Endothelial cell of umbilical vein (primary cell): ENCODE data around the gene ZC3H15. TPM values are rescaled to one million over a fixed set of nuclear protein-coding genes. Genes with fewer than 3 reads are reported as not detected.
A peak's percentile ranks its signal among the peaks of the same experiment; 100 is the strongest.

Experiments
- Bru-seq: library from RNA; stranded (reverse); fragments of 400-500 nt; gene quantifications from one replicate; lab custom pipeline; 2021; lab: Mats Ljungman, UMichigan
- BruChase-seq, 2 experiments: library from RNA; stranded (reverse); fragments of 400-500 nt; gene quantifications; one replicate each; lab custom pipeline; 2021; lab: Mats Ljungman, UMichigan
- BruUV-seq: library from RNA; stranded (reverse); fragments of 400-500 nt; replicated peaks from 2 replicates; lab custom pipeline; 2021; lab: Mats Ljungman, UMichigan
- CTCF ChIA-PET: fragments of 300-600, 350-600 bp; sonication (Branson Sonifier 250); formaldehyde crosslinking; loops from one replicate; lab custom pipeline; 2021; ENCODE audit warnings: antibody characterized with exemption, inconsistent platforms; lab: Charles Lee
- POLR2A ChIA-PET: fragments of 300-600, 350-600 bp; sonication (Branson Sonifier 250); formaldehyde crosslinking; loops from one replicate; lab custom pipeline; 2021; ENCODE audit warnings: antibody characterized with exemption, inconsistent platforms; lab: Charles Lee
- DNase-seq: peaks from one replicate; pipeline ENCODE4 v3.0.0-alpha.2; 2011; ENCODE audit warnings: low read depth, low spot score
- FAIRE-seq: peaks from 2 replicates; lab custom pipeline; 2011; peaks lifted over from hg19 to GRCh38; lab: Jason Lieb, UNC
- H2AFZ ChIP-seq: 2 replicates; pipeline ENCODE4 v1.6.0; 2012; ENCODE audit warnings: low read depth, low read length, control low read depth, inconsistent platforms
- H3K27ac ChIP-seq: 2 replicates; pipeline ENCODE4 v1.5.1; 2011; ENCODE audit warnings: low read depth, mild to moderate bottlenecking, control low read depth, low read length, moderate library complexity; ENCODE audit not compliant: insufficient read depth
- H3K27me3 ChIP-seq, 2 experiments: 2 replicates each; pipeline versions ENCODE4 v1.6.0 to v1.6.1; 2011; ENCODE audit warnings: low read length in 2 of 2, mixed read lengths in 1 of 2; ENCODE audit not compliant: control insufficient read depth in 2 of 2, insufficient read depth in 2 of 2
- H3K36me3 ChIP-seq, 2 experiments: 2 replicates in 1 of 2; 3 replicates in 1 of 2; pipeline ENCODE4 v1.5.1; 2011; ENCODE audit warnings: low read length in 2 of 2, mild to moderate bottlenecking in 1 of 2, moderate library complexity in 1 of 2; ENCODE audit not compliant: control insufficient read depth in 2 of 2, insufficient read depth in 2 of 2; ENCODE audit errors: extremely low read depth in 1 of 2
- H3K4me1 ChIP-seq: 3 replicates; pipeline ENCODE4 v1.5.1; 2011; ENCODE audit warnings: mild to moderate bottlenecking, low read length; ENCODE audit not compliant: control insufficient read depth, insufficient read depth; ENCODE audit errors: extremely low read depth
- H3K4me2 ChIP-seq: 2 replicates; pipeline ENCODE4 v1.6.1; 2011; ENCODE audit warnings: low read length, control low read depth, mixed read lengths; ENCODE audit not compliant: insufficient read depth
- H3K4me3 ChIP-seq, 3 experiments: fragments of 200-600 bp in 1 of 3; sonication (generic), shearing (Covaris generic) in 1 of 3; replicated peaks in 1 of 3; 2 replicates each; pipeline ENCODE4 v1.5.1; 2011 to 2016; ENCODE audit warnings: control low read depth in 3 of 3, low read length in 3 of 3, mild to moderate bottlenecking in 2 of 3, inconsistent platforms in 1 of 3, low read depth in 1 of 3, moderate library complexity in 1 of 3; ENCODE audit not compliant: insufficient read depth in 1 of 3
- H3K79me2 ChIP-seq: 2 replicates; pipeline ENCODE4 v1.6.0; 2012; ENCODE audit warnings: low read length, inconsistent platforms; ENCODE audit not compliant: control insufficient read depth, insufficient read depth
- H3K9ac ChIP-seq: replicated peaks from 2 replicates; pipeline ENCODE3; 2011; ENCODE audit warnings: low read length, control low read depth; ENCODE audit not compliant: insufficient read depth; ENCODE audit errors: extremely low read depth
- H3K9me1 ChIP-seq: replicated peaks from 3 replicates; pipeline ENCODE4 v1.6.0; 2011; ENCODE audit warnings: mild to moderate bottlenecking, low read length; ENCODE audit not compliant: control insufficient read depth, insufficient read depth; ENCODE audit errors: extremely low read depth
- H3K9me3 ChIP-seq: replicated peaks from 2 replicates; pipeline ENCODE4 v1.5.1; 2012; ENCODE audit warnings: low read length, inconsistent platforms; ENCODE audit not compliant: control insufficient read depth, insufficient read depth
- H4K20me1 ChIP-seq: replicated peaks from 2 replicates; pipeline ENCODE3; 2011; ENCODE audit warnings: mild to moderate bottlenecking, low read length; ENCODE audit not compliant: control insufficient read depth, insufficient read depth; ENCODE audit errors: extremely low read depth
- CTCF ChIP-seq, 2 donors: IDR thresholded peaks; 1 replicate in 1 of 2; 2 replicates in 1 of 2; pipeline ENCODE4 v1.5.1; 2011; ENCODE audit warnings: low read length in 2 of 2, mild to moderate bottlenecking in 2 of 2, moderate library complexity in 2 of 2, control low read depth in 1 of 2, inconsistent platforms in 1 of 2, low read depth in 1 of 2; ENCODE audit not compliant: insufficient read depth in 1 of 2; ENCODE audit errors: extremely low read depth in 1 of 2
- EZH2 ChIP-seq: IDR thresholded peaks from 2 replicates; pipeline ENCODE4 v1.6.1; 2012; ENCODE audit warnings: borderline replicate concordance, low read depth, mild to moderate bottlenecking, moderate library complexity, low read length, inconsistent platforms; ENCODE audit not compliant: severe bottlenecking
- FOS ChIP-seq: IDR thresholded peaks from 2 replicates; pipeline ENCODE4 v1.6.1; 2011; ENCODE audit warnings: mild to moderate bottlenecking, low read length, moderate library complexity, borderline replicate concordance; ENCODE audit not compliant: insufficient read depth
- GATA2 ChIP-seq: IDR thresholded peaks from 2 replicates; pipeline ENCODE4 v1.7.0; 2011; ENCODE audit warnings: low read depth, mild to moderate bottlenecking, moderate library complexity, mixed read lengths, low read length; ENCODE audit not compliant: insufficient read length, insufficient read depth
- JUN ChIP-seq: IDR thresholded peaks from 2 replicates; pipeline ENCODE4 v1.6.1; 2011; ENCODE audit warnings: borderline replicate concordance, low read depth; ENCODE audit not compliant: insufficient read length, insufficient read depth
- MYC ChIP-seq: IDR thresholded peaks from one replicate; pipeline ENCODE4 v1.6.1; 2011; ENCODE audit warnings: mild to moderate bottlenecking, low read depth, low read length
- POLR2A ChIP-seq: IDR thresholded peaks from 2 replicates; pipeline ENCODE4 v1.6.1; 2012; ENCODE audit warnings: low read depth, mild to moderate bottlenecking, control low read depth, low read length
- POLR2AphosphoS5 ChIP-seq: IDR thresholded peaks from 2 replicates; pipeline ENCODE4 v1.6.1; 2012; ENCODE audit warnings: low read depth, mild to moderate bottlenecking, control low read depth, low read length, moderate library complexity; ENCODE audit not compliant: insufficient read depth
- dilution Hi-C: fragments of 300-500 bp; cut with MboI; formaldehyde crosslinking; loops from one replicate; pipeline ENCODE4 v1.15.0; 2019; ENCODE audit warnings: low sequenced_read_pairs; ENCODE audit not compliant: extremely low pct_ligation_motif_present
- intact Hi-C: fragments of 100-400 bp; cut with micrococcal nuclease; formaldehyde crosslinking; loops from one replicate; pipeline ENCODE4 v1.10.0; 2022
- long read RNA-seq: library from polyadenylated mRNA; stranded (forward); transcript quantifications from one replicate; pipeline ENCODE4 v2.0.0, GENCODE V29; 2021
- polyA minus RNA-seq, 3 experiments: library from RNA; depleted of rRNA, polyadenylated mRNA; stranded (reverse); fragments of >200 nt; gene quantifications; 1 replicate in 1 of 3; 2 replicates in 2 of 3; pipeline ENCODE4 v1.2.3, GENCODE V29; 2011
- polyA plus RNA-seq, 4 experiments: library from polyadenylated mRNA; depleted of rRNA in 3 of 4; stranded (reverse) in 3 of 4; unstranded in 1 of 4; fragments of >200 nt; gene quantifications; 2 replicates each; pipeline versions ENCODE4 v1.2.1 to v1.2.3, GENCODE V29; 2011 to 2012; ENCODE audit warnings: missing spikeins in 1 of 4
- total RNA-seq: library from RNA; stranded (reverse); gene quantifications from 2 replicates; pipeline ENCODE4 v1.2.3, GENCODE V29; 2021
- TF ChIP-seq, protein P1 (sequence below): IDR thresholded peaks from 2 replicates; pipeline ENCODE4 v1.6.1; 2011; ENCODE audit not compliant: insufficient read depth, insufficient read length

ZC3H15 gene
- total RNA-seq (64.5 and 65.1 TPM in 2 replicates), polyA plus RNA-seq (15.8 and 24.1 TPM in 2 replicates), polyA minus RNA-seq (17.1 and 19.2 TPM in 2 replicates), Bru-seq, nascent RNA (percentile 96 among the genes with signal in this experiment), BruChase-seq, experiment 1, labeled RNA remaining after a 6-hour chase (percentile 95 among the genes with signal in this experiment), BruChase-seq, experiment 2, labeled RNA remaining after a 2-hour chase (percentile 94 among the genes with signal in this experiment)
- polyA plus RNA-seq (2011; cell fraction: cytosol; rRNA removed), result 50.5 and 52.6 TPM in 2 replicates
- polyA plus RNA-seq (2011; cell fraction: nucleus; rRNA removed), result 61.2 and 80.0 TPM in 2 replicates
- polyA plus RNA-seq (2012), result 70.9 and 112 TPM in 2 replicates
- polyA minus RNA-seq (2011; cell fraction: cytosol; rRNA and poly(A)+ RNA removed), result 54.8 TPM
- 31.2 and 52.2 TPM in 2 replicates for polyA minus RNA-seq (2011; cell fraction: nucleus; rRNA and poly(A)+ RNA removed)
- long read RNA-seq, transcript ZC3H15-201 (10 exons, 2,138 nt), result major isoform, 172 of 197 reads
- long read RNA-seq, partial matches to known transcripts, result 13 of 197 reads
- long read RNA-seq, other reads (novel, unspliced or antisense), result 12 of 197 reads

DNA sequence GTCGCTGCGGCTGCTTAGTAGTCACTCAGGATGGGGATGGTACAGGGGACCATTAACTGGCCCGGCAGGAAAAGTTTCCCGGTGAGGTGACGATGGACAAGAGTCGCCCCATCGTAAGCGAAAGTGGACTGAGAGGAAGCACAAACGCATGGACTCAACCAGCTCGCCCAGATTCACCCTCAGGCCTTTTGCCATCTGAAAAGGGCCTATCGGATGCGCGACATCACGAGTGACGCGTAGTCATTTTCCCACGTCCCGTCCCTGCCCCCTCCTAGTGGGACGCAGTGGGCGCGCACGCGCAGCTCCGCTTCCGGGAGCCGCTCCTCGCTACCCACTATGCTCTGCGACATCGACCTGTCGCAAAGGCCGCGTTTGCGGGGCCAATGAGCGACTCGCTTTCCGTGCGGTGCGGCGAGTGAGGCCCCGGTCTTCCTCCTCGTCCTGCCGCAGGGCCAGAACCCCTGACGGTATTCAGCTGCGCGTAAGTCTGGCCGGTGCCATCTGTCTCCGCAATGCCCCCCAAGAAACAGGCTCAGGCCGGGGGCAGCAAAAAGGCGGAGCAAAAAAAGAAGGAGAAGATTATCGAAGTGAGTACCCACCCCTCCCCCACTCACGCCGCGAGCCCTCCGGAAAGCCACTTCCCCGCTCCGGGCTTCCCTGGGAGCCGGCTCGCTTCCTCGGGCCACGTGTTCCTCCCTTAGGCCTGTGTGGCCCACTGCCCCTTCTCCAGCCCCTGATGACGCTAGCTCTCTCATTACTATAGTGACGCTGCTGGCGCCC, at the start of gene ZC3H15:
Gene ZC3H15, plus strand, starts transcription at position 390 of the 780 bp plus-strand sequence. Its CDS starts 123 bp downstream, at position 513.
- TF ChIP-seq FOS (peak; percentile 45), MYC (peak; percentile 73), CTCF (IDR thresholded peaks at IDR 0.05; ENCODE audit: extremely low read depth in 1 of 2, insufficient read depth in 1 of 2, low read depth in 1 of 2, low read length in 2 of 2) (no peak), POLR2AphosphoS5 (peak; percentile 91), EZH2 (no peak), POLR2A (peak; percentile 95), GATA2 (no peak), JUN (peak; percentile 20)
- TF ChIP-seq, protein P1, sequence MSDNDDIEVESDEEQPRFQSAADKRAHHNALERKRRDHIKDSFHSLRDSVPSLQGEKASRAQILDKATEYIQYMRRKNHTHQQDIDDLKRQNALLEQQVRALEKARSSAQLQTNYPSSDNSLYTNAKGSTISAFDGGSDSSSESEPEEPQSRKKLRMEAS, result peak; percentile 80
- Histone ChIP-seq H3K9ac (peak within 1 kb of the TSS; percentile 94), H3K4me2 (peak within 1 kb of the TSS; percentile 97), H3K4me3 (peak within 1 kb of the TSS; percentile 71 to 98 (median 84)), H3K9me3 (no peaks in the 10 kb centered on the region), H3K27ac (peak within 1 kb of the TSS; percentile 89), H3K4me1 (peaks cover 19% of the 10 kb centered on the region), H2AFZ (peak within 1 kb of the TSS; percentile 81), H3K9me1 (no peaks in the 10 kb centered on the region), H3K36me3 (no peaks in the 10 kb centered on the region), H3K79me2 (peaks cover 49% of the 10 kb centered on the region), H4K20me1 (peaks cover 14% of the 10 kb centered on the region), H3K27me3 (no peaks in the 10 kb centered on the region)
- CTCF ChIA-PET, result interaction anchor here (0.5 to 1.4 kb wide), 9 partner anchors 8 to 1195 kb away, joined by 3 to 6 read pairs (median 3); partner anchors contain the start of gene FSIP2
- BruUV-seq, result no TSS peak
- POLR2A ChIA-PET, result interaction anchor here (1.4 kb wide), 1 partner anchor 103 kb away, joined by 3 read pairs; no protein-coding TSS in a partner anchor
- peak; percentile 97 for DNase-seq
- dilution Hi-C loops, result no loop called here
- FAIRE-seq, result peak; percentile 96
- intact Hi-C loops, result loop anchor here (1.0 to 5.0 kb wide), 5 partner anchors 46 to 1806 kb away; partner anchors contain the start of genes GULP1 and ITGAV
